Vagina (tissue), 2 donors: Measurements from ENCODE around the gene SIRT2. TPM values are rescaled to one million over a fixed set of nuclear protein-coding genes. Genes with fewer than 3 reads are reported as not detected.
"Not testable (repeated sequence)": the region's sequence is repeated elsewhere in the genome, so short reads cannot be mapped to it uniquely, and the experiment has no call there.

ENCODE experiments used
- DNase-seq, 2 donors: peaks; one replicate each; pipeline ENCODE4 v3.0.0-alpha.2; 2017; ENCODE audit errors: extremely low spot score in 2 of 2
- H3K27ac ChIP-seq: fragments of 200-600 bp; sonication (generic); one replicate; pipeline ENCODE4 v1.5.1; 2019
- H3K27me3 ChIP-seq: fragments of 200-600 bp; sonication (generic); one replicate; pipeline ENCODE4 v1.5.1; 2019
- H3K36me3 ChIP-seq, 2 donors: fragments of 200-600 bp; sonication (generic); one replicate each; pipeline ENCODE4 v1.5.1; 2017 to 2019
- H3K4me1 ChIP-seq: fragments of 200-600 bp; sonication (generic); one replicate; pipeline ENCODE4 v1.5.1; 2019
- H3K4me3 ChIP-seq, 2 donors: fragments of 200-600 bp; sonication (generic); 1 replicate in 1 of 2; 2 replicates in 1 of 2; pipeline ENCODE4 v1.5.1; 2016 to 2019
- H3K9me3 ChIP-seq: fragments of 200-600 bp; sonication (generic); one replicate; pipeline ENCODE4 v1.5.1; 2019
- POLR2A ChIP-seq, 2 donors: fragments of 450-650 bp; IDR thresholded peaks; one replicate each; pipeline ENCODE4 v1.6.1; 2017; ENCODE audit warnings: antibody characterized with exemption in 2 of 2, mild to moderate bottlenecking in 2 of 2, moderate library complexity in 2 of 2
- POLR2AphosphoS5 ChIP-seq, 2 donors: sonication (generic); formaldehyde crosslinking; IDR thresholded peaks; one replicate each; pipeline ENCODE4 v1.9.0; 2017; ENCODE audit warnings: antibody characterized with exemption in 2 of 2, mild to moderate bottlenecking in 2 of 2, low read depth in 1 of 2; ENCODE audit not compliant: insufficient read depth in 1 of 2
- intact Hi-C: fragments of 100-400 bp; cut with DNase I; formaldehyde crosslinking; loops from one replicate; pipeline ENCODE4 v1.15.1; 2023
- total RNA-seq: library from RNA; depleted of rRNA; stranded (reverse); fragments of >200 nt; gene quantifications from one replicate; pipeline ENCODE4 v1.2.3, GENCODE V29; 2016
- TF ChIP-seq, protein P1 (sequence below), 3 experiments: fragments of 450-650 bp in 2 of 3; fragments of 200-600 bp in 1 of 3; sonication (generic) in 1 of 3; IDR thresholded peaks; one replicate each; pipeline ENCODE4 v1.5.1; 2017 to 2019; ENCODE audit warnings: antibody characterized with exemption in 3 of 3, mild to moderate bottlenecking in 2 of 3, moderate library complexity in 2 of 3

Gene SIRT2
- total RNA-seq, 1 donor from 2014 or later, result 51.6 TPM

DNA sequence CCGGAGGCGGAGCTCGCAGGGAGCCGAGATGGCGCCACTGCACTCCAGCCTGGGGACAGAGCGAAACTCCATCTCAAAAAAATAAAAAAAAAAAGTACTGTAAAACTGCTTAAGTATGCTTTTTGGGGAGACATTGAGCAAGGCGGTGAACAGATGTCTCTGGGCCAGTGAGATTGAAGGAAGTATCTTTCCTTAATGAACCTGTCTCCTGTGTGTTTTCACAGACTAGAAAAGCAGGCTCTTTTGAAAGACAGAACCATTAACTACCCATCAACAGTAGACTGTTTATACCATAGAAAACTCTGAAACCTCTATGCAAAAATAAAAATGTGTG, 66.4 kb downstream of the SIRT2 start:
- no peak for DNase-seq
- peaks cover 62% of the 10 kb centered on the region for H3K4me1 ChIP-seq
- TF ChIP-seq POLR2A (IDR thresholded peaks at IDR 0.05), result no peak
- TF ChIP-seq, protein P1, sequence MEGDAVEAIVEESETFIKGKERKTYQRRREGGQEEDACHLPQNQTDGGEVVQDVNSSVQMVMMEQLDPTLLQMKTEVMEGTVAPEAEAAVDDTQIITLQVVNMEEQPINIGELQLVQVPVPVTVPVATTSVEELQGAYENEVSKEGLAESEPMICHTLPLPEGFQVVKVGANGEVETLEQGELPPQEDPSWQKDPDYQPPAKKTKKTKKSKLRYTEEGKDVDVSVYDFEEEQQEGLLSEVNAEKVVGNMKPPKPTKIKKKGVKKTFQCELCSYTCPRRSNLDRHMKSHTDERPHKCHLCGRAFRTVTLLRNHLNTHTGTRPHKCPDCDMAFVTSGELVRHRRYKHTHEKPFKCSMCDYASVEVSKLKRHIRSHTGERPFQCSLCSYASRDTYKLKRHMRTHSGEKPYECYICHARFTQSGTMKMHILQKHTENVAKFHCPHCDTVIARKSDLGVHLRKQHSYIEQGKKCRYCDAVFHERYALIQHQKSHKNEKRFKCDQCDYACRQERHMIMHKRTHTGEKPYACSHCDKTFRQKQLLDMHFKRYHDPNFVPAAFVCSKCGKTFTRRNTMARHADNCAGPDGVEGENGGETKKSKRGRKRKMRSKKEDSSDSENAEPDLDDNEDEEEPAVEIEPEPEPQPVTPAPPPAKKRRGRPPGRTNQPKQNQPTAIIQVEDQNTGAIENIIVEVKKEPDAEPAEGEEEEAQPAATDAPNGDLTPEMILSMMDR (IDR thresholded peaks at IDR 0.05), result no peak
- TF ChIP-seq POLR2AphosphoS5 (IDR thresholded peaks at IDR 0.05; ENCODE audit: insufficient read depth in 1 of 2, low read depth in 1 of 2), result no peak
- peak overlapping the region; percentile 88 for H3K27ac ChIP-seq
- H3K36me3 ChIP-seq, result peaks cover 11 to 48% of the 10 kb centered on the region in 2 donors
- H3K9me3 ChIP-seq, result no peaks in the 10 kb centered on the region
- intact Hi-C loops, result no loop called here
- H3K4me3 ChIP-seq, result no peak overlapping the region
- no peaks in the 10 kb centered on the region for H3K27me3 ChIP-seq

DNA sequence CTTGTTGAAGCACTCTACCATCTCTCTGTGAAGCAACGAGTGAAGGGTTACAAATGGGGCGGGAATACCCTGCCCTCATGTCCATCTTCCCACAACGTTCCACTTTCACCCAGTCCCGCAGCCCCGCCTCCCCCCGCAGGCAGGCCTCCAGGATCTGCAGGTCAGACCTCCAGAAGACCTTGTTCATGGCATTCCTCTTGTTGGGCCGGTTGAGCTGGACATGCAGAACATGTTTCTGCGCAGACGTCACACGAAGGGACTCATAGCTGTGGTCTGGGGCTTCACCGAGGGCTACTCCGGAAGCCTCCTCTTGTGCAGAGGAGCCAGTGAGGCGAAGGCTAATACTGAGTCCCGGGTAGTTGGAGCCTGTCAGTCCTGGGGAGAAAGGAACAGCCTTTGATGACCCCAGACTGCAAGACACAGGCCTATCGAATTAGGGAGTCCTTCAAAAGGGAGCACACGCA, 68.2 kb downstream of the SIRT2 start:
- intact Hi-C loops, result no loop called here
- Histone ChIP-seq H3K27ac (peak overlapping the region; percentile 88), H3K36me3 (peaks cover 0 to 40% of the 10 kb centered on the region in 2 donors), H3K27me3 (no peaks in the 10 kb centered on the region), H3K4me1 (peaks cover 55% of the 10 kb centered on the region), H3K4me3 (peak overlapping the region; percentile 54 to 87), H3K9me3 (no peaks in the 10 kb centered on the region)
- peak in 1 of 2 donors; percentile 94 for DNase-seq
- no peak for TF ChIP-seq POLR2AphosphoS5 (IDR thresholded peaks at IDR 0.05; ENCODE audit: insufficient read depth in 1 of 2, low read depth in 1 of 2)
- TF ChIP-seq, protein P1 (IDR thresholded peaks at IDR 0.05), result no peak
- no peak for TF ChIP-seq POLR2A (IDR thresholded peaks at IDR 0.05)

DNA sequence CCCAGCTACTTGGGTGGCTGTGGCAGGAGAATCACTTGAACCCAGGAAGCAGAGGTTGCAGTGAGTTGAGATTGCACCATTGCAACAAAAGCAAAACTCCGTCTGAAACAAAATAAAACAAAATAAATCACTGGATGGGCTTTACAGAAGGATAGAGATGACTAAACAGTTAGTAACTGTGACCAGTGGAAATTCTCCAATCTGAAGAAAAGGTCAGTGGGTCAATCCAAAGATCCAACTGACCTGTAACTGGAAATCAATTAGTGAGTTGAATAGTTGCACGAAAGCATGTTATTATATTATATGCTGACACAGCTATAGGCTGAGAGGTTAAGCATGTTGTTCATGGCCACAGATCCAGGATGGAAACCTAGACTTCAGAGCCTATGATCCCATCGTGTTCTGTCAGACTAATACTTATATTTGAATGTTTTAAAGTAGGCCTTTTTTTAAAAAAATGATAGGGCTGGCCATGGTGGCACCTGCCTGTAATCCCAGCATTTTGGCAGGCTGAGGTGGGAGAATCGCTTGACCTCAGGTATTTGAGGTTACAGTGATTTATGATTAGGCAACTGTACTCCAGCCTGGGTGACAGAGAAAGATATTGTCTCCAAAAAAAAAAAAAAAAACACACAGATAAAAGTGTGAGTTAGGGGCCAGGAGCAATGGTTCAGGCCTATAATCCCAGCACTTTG, 69.2 kb downstream of the SIRT2 start:
- DNase-seq, result no peak
- H3K27me3 ChIP-seq, result no peaks in the 10 kb centered on the region
- H3K27ac ChIP-seq, result no peak overlapping the region
- peaks cover 45% of the 10 kb centered on the region for H3K4me1 ChIP-seq
- intact Hi-C loops, result no loop called here
- TF ChIP-seq, protein P1 (IDR thresholded peaks at IDR 0.05), result no peak
- no peak for TF ChIP-seq POLR2AphosphoS5 (IDR thresholded peaks at IDR 0.05; ENCODE audit: insufficient read depth in 1 of 2, low read depth in 1 of 2)
- no peak for TF ChIP-seq POLR2A (IDR thresholded peaks at IDR 0.05)
- H3K36me3 ChIP-seq, result peaks cover 0 to 41% of the 10 kb centered on the region in 2 donors
- H3K4me3 ChIP-seq, result peak overlapping the region in 1 of 2 donors; percentile 87
- no peaks in the 10 kb centered on the region for H3K9me3 ChIP-seq

DNA sequence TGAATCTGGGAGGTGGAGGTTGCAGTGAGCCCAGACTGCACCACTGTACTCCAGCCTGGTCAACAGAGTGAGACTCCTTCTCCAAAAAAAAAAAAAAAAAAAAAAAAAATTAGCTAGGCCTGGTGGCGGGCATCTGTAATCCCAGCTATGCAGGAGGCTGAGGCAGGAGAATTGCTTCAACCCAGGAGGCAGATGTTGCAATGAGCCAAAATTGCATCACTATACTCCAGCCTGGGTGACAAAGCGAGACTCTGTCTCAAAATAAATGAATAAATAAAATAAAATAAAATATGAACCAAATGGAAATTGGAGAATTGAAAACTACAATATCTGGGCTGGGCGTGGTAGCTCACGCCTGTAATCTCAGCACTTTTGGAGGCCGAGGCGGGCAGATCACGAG, 70.2 kb downstream of the SIRT2 start:
- H3K4me3 ChIP-seq, DNase-seq, H3K27ac ChIP-seq, intact Hi-C loops, H3K27me3 ChIP-seq, H3K9me3 ChIP-seq: not testable (repeated sequence)
- H3K4me1 ChIP-seq, result peaks cover 41% of the 10 kb centered on the region
- H3K36me3 ChIP-seq, result peaks cover 0 to 41% of the 10 kb centered on the region in 2 donors

Other genes starting within 250 kb of the SIRT2 start
- 9.6 TPM for gene CAPN12, start 155.1 kb downstream of the SIRT2 start, total RNA-seq
- gene LGALS7, start 126.1 kb downstream of the SIRT2 start, total RNA-seq, result 269 TPM
- 760 TPM for gene LGALS7B, start 110.4 kb downstream of the SIRT2 start, total RNA-seq
- not detected for gene LGALS4, start 86.7 kb downstream of the SIRT2 start, total RNA-seq
- gene ECH1, start 67.8 kb downstream of the SIRT2 start, total RNA-seq, result 158 TPM
- gene HNRNPL, start 49.6 kb downstream of the SIRT2 start, total RNA-seq, result 190 TPM
- 7.4 TPM for gene RINL, start 21.3 kb downstream of the SIRT2 start, total RNA-seq
- 16.7 TPM for gene NFKBIB, start 351 bp upstream of the SIRT2 start, total RNA-seq
- not detected for gene CCER2, start 12.6 kb upstream of the SIRT2 start, total RNA-seq
- 26.3 TPM for gene SARS2, start 31.1 kb upstream of the SIRT2 start, total RNA-seq
- gene MRPS12, start 31.3 kb upstream of the SIRT2 start, total RNA-seq, result 44.7 TPM
- 44.0 TPM for gene FBXO17, start 76.1 kb upstream of the SIRT2 start, total RNA-seq
- 3.7 TPM for gene FBXO27, start 132.9 kb upstream of the SIRT2 start, total RNA-seq
- not detected for gene ACP7, start 184.8 kb upstream of the SIRT2 start, total RNA-seq
- 19.4 TPM for gene PAK4, start 226.2 kb upstream of the SIRT2 start, total RNA-seq